Left lung (tissue), 10 donors: ENCODE measurements around the gene CDH26. TPM values are rescaled to one million over a fixed set of nuclear protein-coding genes. Genes with fewer than 3 reads are reported as not detected.

ENCODE experiments used
- ATAC-seq: fragments of 200-7000 bp; cut with Tn5 transposase; one replicate; pipeline ENCODE4 v1.9.1; 2020; ENCODE audit warnings: moderate library complexity
- DNase-seq, 4 donors: peaks; one replicate each; pipeline ENCODE4 v3.0.0-alpha.2; 2013 to 2020
- H3K27ac ChIP-seq, 2 donors: fragments of 200-600 bp; sonication (generic) in 1 of 2; one replicate each; pipeline versions ENCODE4 v1.5.0 to v1.8.0; 2020 to 2021
- H3K27me3 ChIP-seq, 2 donors: fragments of 200-600 bp; sonication (generic) in 1 of 2; one replicate each; pipeline versions ENCODE4 v1.5.0 to v1.8.0; 2020 to 2021
- H3K36me3 ChIP-seq, 2 donors: fragments of 200-600 bp; sonication (generic) in 1 of 2; one replicate each; pipeline versions ENCODE4 v1.5.0 to v1.8.0; 2020 to 2021
- H3K4me1 ChIP-seq, 2 donors: fragments of 200-600 bp; one replicate each; pipeline ENCODE4 v1.8.0; 2021
- H3K4me3 ChIP-seq, 2 donors: fragments of 200-600 bp; sonication (generic) in 1 of 2; one replicate each; pipeline versions ENCODE4 v1.5.0 to v1.8.0; 2020 to 2021; ENCODE audit warnings: mild to moderate bottlenecking in 1 of 2
- H3K9me3 ChIP-seq, 2 donors: fragments of 200-600 bp; sonication (generic) in 1 of 2; one replicate each; pipeline versions ENCODE4 v1.5.0 to v1.8.0; 2020 to 2021
- CTCF ChIP-seq, 2 donors: fragments of 200-600 bp; sonication (generic) in 1 of 2; IDR thresholded peaks; one replicate each; pipeline versions ENCODE4 v1.5.0 to v1.8.0; 2021; ENCODE audit warnings: antibody characterized with exemption in 2 of 2
- intact Hi-C, 2 donors: fragments of 100-400 bp; cut with DNase I; formaldehyde crosslinking; loops; one replicate each; pipeline versions ENCODE4 v1.11.2 to v1.14.2; 2022
- polyA plus RNA-seq, 6 donors: library from polyadenylated mRNA; unstranded; fragments of 120-200 nt; gene quantifications; one replicate each; pipeline ENCODE4 v1.2.1, GENCODE V29; 2013; ENCODE audit not compliant: insufficient read length in 6 of 6
- total RNA-seq, 2 donors: library from RNA; stranded (reverse); fragmentation: NEBNext Ultra II Directional; extraction: Animal tissue kit (Norgen Biotek cat#: 25700); gene quantifications; one replicate each; pipeline ENCODE4 v1.2.1, GENCODE V29; 2021
- donor health status: DM: no; HTN: yes; CAD: no.
- donor health status: DM: no; HTN: no; CAD: no.

Gene CDH26
- total and polyA plus RNA-seq, 8 donors, result 1.6 to 7.3 (median 2.0) TPM

- DNase-seq (peak in 1 of 4 donors; percentile 55), ATAC-seq (no peak)
- Histone ChIP-seq H3K4me1 (peaks cover 0 to 25% of the 10 kb centered on the region in 2 donors), H3K36me3 (no peaks in the 10 kb centered on the region), H3K4me3 (no peak overlapping the region), H3K27me3 (no peaks in the 10 kb centered on the region), H3K9me3 (no peaks in the 10 kb centered on the region), H3K27ac (no peak overlapping the region)
- TF ChIP-seq CTCF (IDR thresholded peaks at IDR 0.05), result no peak
- intact Hi-C loops, result no loop called here
Observed at GRCh38 chr20:59992526-59993084, 34.4 kb downstream of the CDH26 start.

- intact Hi-C loops, result no loop called here
- Histone ChIP-seq H3K4me1 (peaks cover 0 to 25% of the 10 kb centered on the region in 2 donors), H3K4me3 (peak overlapping the region in 1 of 2 donors; percentile 15), H3K9me3 (no peaks in the 10 kb centered on the region), H3K27me3 (no peaks in the 10 kb centered on the region), H3K36me3 (no peaks in the 10 kb centered on the region), H3K27ac (peak overlapping the region in 1 of 2 donors; percentile 46)
- no peak for TF ChIP-seq CTCF (IDR thresholded peaks at IDR 0.05)
- DNase-seq (peak in 1 of 4 donors; percentile 51), ATAC-seq (peak; percentile 66)
Observed at GRCh38 chr20:59993736-59994430, 35.7 kb downstream of the CDH26 start.

- TF ChIP-seq CTCF (IDR thresholded peaks at IDR 0.05), result no peak
- Histone ChIP-seq H3K27ac (peak overlapping the region in 1 of 2 donors; percentile 46), H3K4me3 (peak overlapping the region in 1 of 2 donors; percentile 15), H3K9me3 (no peaks in the 10 kb centered on the region), H3K4me1 (peaks cover 0 to 25% of the 10 kb centered on the region in 2 donors), H3K27me3 (no peaks in the 10 kb centered on the region), H3K36me3 (no peaks in the 10 kb centered on the region)
- intact Hi-C loops, result no loop called here
- ATAC-seq (peak; percentile 96), DNase-seq (peak in 3 of 4 donors; percentile 57 to 83 (median 82))
Observed at GRCh38 chr20:59994697-59995122, 36.5 kb downstream of the CDH26 start.

- H3K4me3 ChIP-seq, result no peak overlapping the region
- H3K27me3 ChIP-seq, result no peaks in the 10 kb centered on the region
- ATAC-seq (no peak), DNase-seq (no peak)
- no peaks in the 10 kb centered on the region for H3K36me3 ChIP-seq
- no peak for TF ChIP-seq CTCF (IDR thresholded peaks at IDR 0.05)
- intact Hi-C loops, result no loop called here
- H3K4me1 ChIP-seq, result peaks cover 0 to 20% of the 10 kb centered on the region in 2 donors
- no peaks in the 10 kb centered on the region for H3K9me3 ChIP-seq
- H3K27ac ChIP-seq, result no peak overlapping the region
Observed at GRCh38 chr20:59996108-59996507, 37.9 kb downstream of the CDH26 start.

GRCh38 chr20:59997896-59998295 lies 39.7 kb downstream of the CDH26 start:
- H3K4me1 ChIP-seq, result peaks cover 0 to 14% of the 10 kb centered on the region in 2 donors
- no peak overlapping the region for H3K27ac ChIP-seq
- no peak overlapping the region for H3K4me3 ChIP-seq
- no peaks in the 10 kb centered on the region for H3K9me3 ChIP-seq
- no peaks in the 10 kb centered on the region for H3K27me3 ChIP-seq
- no peak for TF ChIP-seq CTCF (IDR thresholded peaks at IDR 0.05)
- no peaks in the 10 kb centered on the region for H3K36me3 ChIP-seq
- intact Hi-C loops, result no loop called here
- DNase-seq, result peak in 2 of 4 donors; percentile 51 to 67
- no peak for ATAC-seq
